ENCODE data around the gene ZNF750. TPM values are rescaled to one million over a fixed set of nuclear protein-coding genes. Genes with fewer than 3 reads are reported as not detected.

Gene ZNF750
- total RNA-seq, 2 experiments from 2014 or later, result not detected

GRCh38 chr17:82849076-82849945, 9.5 kb upstream of the ZNF750 start:
- no peak for DNase-seq
- Mint-ChIP-seq H3K4me3 (no peak overlapping the region), H3K4me1 (ENCODE audit: low read depth) (peaks cover 7% of the 10 kb centered on the region), H3K36me3 (peaks cover 7% of the 10 kb centered on the region), H3K9me3 (no peaks in the 10 kb centered on the region), H3K27me3 (no peaks in the 10 kb centered on the region), H3K27ac (no peak overlapping the region)
- ChIA-PET POLR2A (no interaction called here), CTCF (no interaction called here)
- intact Hi-C loops (cut with micrococcal nuclease), result no loop called here

GRCh38 chr17:82848022-82848592, 8.3 kb upstream of the ZNF750 start:
- ChIA-PET CTCF (no interaction called here), POLR2A (no interaction called here)
- intact Hi-C loops (cut with micrococcal nuclease), result no loop called here
- Mint-ChIP-seq H3K4me1 (ENCODE audit: low read depth) (peaks cover 15% of the 10 kb centered on the region), H3K27ac (no peak overlapping the region), H3K27me3 (no peaks in the 10 kb centered on the region), H3K4me3 (peak overlapping the region; percentile 50), H3K36me3 (peaks cover 4% of the 10 kb centered on the region), H3K9me3 (no peaks in the 10 kb centered on the region)
- peak; percentile 57 for DNase-seq

DNA sequence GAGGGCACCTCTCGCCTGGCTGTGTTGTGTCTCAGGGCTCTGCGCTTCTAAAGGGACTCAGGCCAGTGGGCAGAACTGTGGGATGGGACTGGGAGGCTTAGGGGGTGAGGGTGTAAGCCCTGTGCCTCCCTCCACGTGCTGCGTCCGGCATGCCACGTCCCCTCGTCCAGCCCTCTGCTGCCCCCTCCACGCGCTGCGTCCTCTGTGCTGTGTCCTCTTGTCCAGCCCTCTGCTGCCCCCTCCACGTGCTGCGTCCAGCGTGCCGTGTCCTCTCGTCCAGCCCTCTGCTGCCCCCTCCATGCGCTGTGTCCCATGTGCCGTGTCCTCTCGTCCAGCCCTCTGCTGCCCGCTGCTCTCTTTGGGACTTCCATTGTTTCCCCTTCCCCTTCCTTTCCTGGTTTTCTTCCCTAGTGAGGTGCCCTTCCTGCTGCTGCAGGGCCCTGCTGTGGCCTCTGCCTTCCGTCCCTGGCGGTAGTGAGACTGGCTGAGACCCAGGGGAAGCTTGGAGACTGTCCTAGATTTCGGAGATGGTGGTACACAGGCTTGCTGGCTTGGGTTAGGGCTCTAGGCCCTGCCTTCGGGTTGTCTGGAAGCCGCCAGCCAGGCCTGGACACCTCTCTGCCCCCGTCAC, 6.4 kb upstream of the ZNF750 start:
- H3K9me3 Mint-ChIP-seq, result no peaks in the 10 kb centered on the region
- peaks cover 4% of the 10 kb centered on the region for H3K36me3 Mint-ChIP-seq
- ChIA-PET CTCF (no interaction called here), POLR2A (no interaction called here)
- H3K4me3 Mint-ChIP-seq, result no peak overlapping the region
- intact Hi-C loops (cut with micrococcal nuclease), result no loop called here
- DNase-seq, result no peak
- H3K27ac Mint-ChIP-seq, result no peak overlapping the region
- H3K4me1 Mint-ChIP-seq (ENCODE audit: low read depth), result peaks cover 15% of the 10 kb centered on the region
- no peaks in the 10 kb centered on the region for H3K27me3 Mint-ChIP-seq

GRCh38 chr17:82845163-82845807, 5.5 kb upstream of the ZNF750 start:
- ChIA-PET CTCF (no interaction called here), POLR2A (no interaction called here)
- no peak for DNase-seq
- no peak overlapping the region for H3K4me3 Mint-ChIP-seq
- peaks cover 15% of the 10 kb centered on the region for H3K4me1 Mint-ChIP-seq (ENCODE audit: low read depth)
- H3K27me3 Mint-ChIP-seq, result no peaks in the 10 kb centered on the region
- H3K27ac Mint-ChIP-seq, result no peak overlapping the region
- no peaks in the 10 kb centered on the region for H3K9me3 Mint-ChIP-seq
- intact Hi-C loops (cut with micrococcal nuclease), result no loop called here
- peaks cover 2% of the 10 kb centered on the region for H3K36me3 Mint-ChIP-seq

- no peaks in the 10 kb centered on the region for H3K9me3 Mint-ChIP-seq
- peaks cover 15% of the 10 kb centered on the region for H3K4me1 Mint-ChIP-seq (ENCODE audit: low read depth)
- intact Hi-C loops (cut with micrococcal nuclease), result no loop called here
- H3K27me3 Mint-ChIP-seq, result no peaks in the 10 kb centered on the region
- DNase-seq, result no peak
- POLR2A ChIA-PET, result no interaction called here
- CTCF ChIA-PET, result no interaction called here
- H3K27ac Mint-ChIP-seq, result no peak overlapping the region
- H3K4me3 Mint-ChIP-seq, result no peak overlapping the region
- H3K36me3 Mint-ChIP-seq, result peaks cover 2% of the 10 kb centered on the region
These were observed 5.0 kb upstream of the ZNF750 start for GRCh38 chr17:82844796-82845162.

DNA sequence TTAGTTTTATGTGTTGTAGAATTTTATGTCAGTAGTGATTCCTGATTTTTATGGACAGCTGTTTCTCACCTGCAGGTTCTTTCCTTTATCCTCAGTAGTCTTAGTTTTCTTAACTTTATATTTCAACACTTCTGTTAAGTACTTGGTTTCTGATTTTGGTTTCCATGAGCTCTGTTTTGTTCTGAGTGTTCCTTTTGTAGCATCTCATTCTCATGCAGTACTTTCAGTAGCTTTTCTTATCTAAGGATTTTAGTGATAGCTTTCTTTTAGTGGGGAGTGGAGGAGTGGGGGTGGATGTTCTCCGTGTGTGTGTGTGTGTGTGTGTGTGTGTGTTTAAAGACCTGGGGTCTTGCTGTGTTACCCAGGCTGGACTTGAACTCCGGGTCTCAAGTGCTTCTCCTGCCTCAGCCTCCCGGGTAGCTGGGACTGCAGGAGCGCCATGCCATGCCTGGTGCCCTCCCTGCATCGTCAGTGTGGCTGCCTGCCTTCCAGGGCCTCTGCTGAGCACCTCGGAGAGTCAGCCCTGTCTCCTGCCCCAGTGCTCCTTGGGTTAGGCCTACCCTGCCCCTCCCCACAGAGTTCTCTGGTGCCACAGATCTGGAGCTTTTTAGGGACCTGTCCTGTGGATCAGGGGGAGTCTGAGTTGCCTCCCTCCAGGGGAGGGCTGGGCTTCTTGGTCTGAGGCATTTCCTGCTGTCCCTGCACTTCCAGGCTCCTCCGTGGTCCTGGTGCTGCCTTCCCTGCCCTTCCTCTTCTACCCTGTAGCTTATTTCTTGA, 4.3 kb upstream of the ZNF750 start:
- Mint-ChIP-seq H3K27ac (no peak overlapping the region), H3K4me1 (ENCODE audit: low read depth) (peaks cover 11% of the 10 kb centered on the region), H3K4me3 (no peak overlapping the region), H3K9me3 (no peaks in the 10 kb centered on the region), H3K27me3 (no peaks in the 10 kb centered on the region), H3K36me3 (peaks cover 2% of the 10 kb centered on the region)
- DNase-seq, result no peak
- intact Hi-C loops (cut with micrococcal nuclease), result no loop called here
- ChIA-PET POLR2A (interaction anchor here (1.8 kb wide), 1 partner anchor 20 kb away, joined by 4 read pairs; no protein-coding TSS in a partner anchor), CTCF (interaction anchor here (0.7 to 0.9 kb wide), 2 partner anchors 74 to 362 kb away, joined by 3 read pairs; no protein-coding TSS in a partner anchor)

- POLR2A ChIA-PET, result no interaction called here
- intact Hi-C loops (cut with micrococcal nuclease), result no loop called here
- CTCF ChIA-PET, result no interaction called here
- Mint-ChIP-seq H3K4me1 (ENCODE audit: low read depth) (peaks cover 9% of the 10 kb centered on the region), H3K27ac (no peak overlapping the region), H3K9me3 (no peaks in the 10 kb centered on the region), H3K4me3 (no peak overlapping the region), H3K36me3 (no peaks in the 10 kb centered on the region), H3K27me3 (no peaks in the 10 kb centered on the region)
- DNase-seq, result no peak
These were observed 2.2 kb upstream of the ZNF750 start for GRCh38 chr17:82841921-82842596.

GRCh38 chr17:82840431-82840831, 609 bp upstream of the ZNF750 start:
- Mint-ChIP-seq H3K36me3 (no peaks in the 10 kb centered on the region), H3K27me3 (no peaks in the 10 kb centered on the region), H3K9me3 (no peaks in the 10 kb centered on the region), H3K27ac (no peak overlapping the region), H3K4me1 (ENCODE audit: low read depth) (peaks cover 9% of the 10 kb centered on the region), H3K4me3 (no peak overlapping the region)
- ChIA-PET CTCF (no interaction called here), POLR2A (no interaction called here)
- DNase-seq, result no peak
- intact Hi-C loops (cut with micrococcal nuclease), result no loop called here

GRCh38 chr17:82838386-82839063, 1.3 kb downstream of the ZNF750 start:
- Mint-ChIP-seq H3K4me3 (no peak overlapping the region), H3K4me1 (ENCODE audit: low read depth) (peaks cover under 1% of the 10 kb centered on the region), H3K9me3 (no peaks in the 10 kb centered on the region), H3K36me3 (no peaks in the 10 kb centered on the region), H3K27ac (no peak overlapping the region), H3K27me3 (no peaks in the 10 kb centered on the region)
- intact Hi-C loops (cut with micrococcal nuclease), result no loop called here
- DNase-seq, result no peak
- ChIA-PET CTCF (no interaction called here), POLR2A (no interaction called here)

DNA sequence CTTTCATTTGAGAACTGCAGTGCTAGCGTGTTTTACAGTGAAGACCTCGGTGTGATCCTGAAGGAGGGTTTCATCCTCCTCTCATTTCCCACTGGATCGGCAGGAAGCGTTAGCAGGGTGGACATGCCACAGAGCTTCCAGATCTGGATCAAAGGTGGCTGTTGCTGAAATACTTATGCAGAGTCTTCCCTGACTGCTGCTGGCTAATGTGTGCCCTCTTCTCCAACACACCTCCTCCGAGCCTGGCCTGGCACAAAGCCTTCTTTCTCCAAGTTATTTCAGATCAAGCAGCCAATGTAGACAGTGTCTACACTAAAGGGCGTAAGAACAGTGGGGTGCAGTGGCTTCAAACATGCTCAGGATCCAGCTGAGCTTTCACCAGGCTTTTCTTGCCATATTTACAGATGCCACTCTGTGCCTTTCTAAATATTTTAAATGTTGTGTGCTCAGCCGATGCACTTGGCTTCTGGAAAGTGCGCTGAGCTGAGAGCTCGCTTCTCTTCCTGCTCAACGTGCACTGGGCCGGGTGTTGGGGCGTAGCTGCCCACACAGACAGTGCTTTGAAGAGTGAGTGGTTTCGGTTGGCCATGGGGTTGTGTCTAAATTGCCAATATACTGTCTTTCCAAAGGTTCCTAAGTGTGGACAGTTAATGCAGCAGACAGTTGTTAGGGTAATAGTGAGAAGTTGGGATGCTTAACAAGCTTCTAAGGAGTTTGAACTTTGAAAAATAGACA, 2.1 kb downstream of the ZNF750 start:
- intact Hi-C loops (cut with micrococcal nuclease), result no loop called here
- Mint-ChIP-seq H3K9me3 (no peaks in the 10 kb centered on the region), H3K36me3 (no peaks in the 10 kb centered on the region), H3K27ac (no peak overlapping the region), H3K4me1 (ENCODE audit: low read depth) (no peaks in the 10 kb centered on the region), H3K27me3 (no peaks in the 10 kb centered on the region), H3K4me3 (no peak overlapping the region)
- ChIA-PET CTCF (no interaction called here), POLR2A (no interaction called here)
- DNase-seq, result no peak

Data from activated CD4-positive, alpha-beta memory T cell treated with anti-CD3 and anti-CD28 coated beads for 36 hours (primary cell).